Adipose tissue (tissue), 3 donors: ENCODE measurements around the gene COL27A1. TPM values are rescaled to one million over a fixed set of nuclear protein-coding genes. Genes with fewer than 3 reads are reported as not detected.

ENCODE experiments used
- H3K27ac ChIP-seq: one replicate; pipeline ENCODE4 v1.5.1; 2013; ENCODE audit warnings: low read depth, low read length
- WGBS, 3 donors: extraction: QIAGEN DNeasy Blood & Tissue Kit; methylation state at CpG; one replicate each; pipeline ENCODE4 v1.1.7; 2013; 5-methylcytosine and 5-hydroxymethylcytosine counted together
- polyA plus RNA-seq, 3 donors: library from polyadenylated mRNA; stranded (reverse); fragments of 200-250 nt; gene quantifications; one replicate each; pipeline ENCODE4 v1.2.3, GENCODE V29; 2013
- donor health status: healthy with polysubstance abuse.
- donor health status: Bipolar disorder and iron deficiency.
- donor health status: healthy.

Gene COL27A1
- polyA plus RNA-seq, 3 donors = 9.3 to 20.6 (median 14.2) TPM

DNA sequence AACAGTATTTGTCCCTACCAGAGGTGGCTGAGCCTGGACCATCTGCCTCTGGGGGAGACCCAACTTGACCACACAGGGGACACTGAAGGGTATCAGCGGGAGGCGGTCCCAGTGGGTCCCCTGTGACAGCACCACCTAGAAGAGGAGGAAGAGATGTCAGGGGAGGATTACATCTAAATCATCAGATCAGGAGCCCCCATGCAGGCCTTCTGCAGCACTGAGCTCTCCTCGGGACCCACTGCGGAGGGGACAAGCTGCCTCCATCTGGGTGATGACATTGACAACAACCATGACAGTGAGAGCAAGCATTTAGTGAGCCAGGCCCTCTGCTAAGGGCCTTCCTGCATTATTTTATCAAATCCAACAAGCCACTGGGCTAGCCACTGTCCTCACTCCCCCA is 186.7 kb downstream of the COL27A1 start:
- no peak overlapping the region for H3K27ac ChIP-seq
- WGBS, 3 donors = 94 to 96% (median 95%) methylated on average over 4 of the region's 4 CpGs

DNA sequence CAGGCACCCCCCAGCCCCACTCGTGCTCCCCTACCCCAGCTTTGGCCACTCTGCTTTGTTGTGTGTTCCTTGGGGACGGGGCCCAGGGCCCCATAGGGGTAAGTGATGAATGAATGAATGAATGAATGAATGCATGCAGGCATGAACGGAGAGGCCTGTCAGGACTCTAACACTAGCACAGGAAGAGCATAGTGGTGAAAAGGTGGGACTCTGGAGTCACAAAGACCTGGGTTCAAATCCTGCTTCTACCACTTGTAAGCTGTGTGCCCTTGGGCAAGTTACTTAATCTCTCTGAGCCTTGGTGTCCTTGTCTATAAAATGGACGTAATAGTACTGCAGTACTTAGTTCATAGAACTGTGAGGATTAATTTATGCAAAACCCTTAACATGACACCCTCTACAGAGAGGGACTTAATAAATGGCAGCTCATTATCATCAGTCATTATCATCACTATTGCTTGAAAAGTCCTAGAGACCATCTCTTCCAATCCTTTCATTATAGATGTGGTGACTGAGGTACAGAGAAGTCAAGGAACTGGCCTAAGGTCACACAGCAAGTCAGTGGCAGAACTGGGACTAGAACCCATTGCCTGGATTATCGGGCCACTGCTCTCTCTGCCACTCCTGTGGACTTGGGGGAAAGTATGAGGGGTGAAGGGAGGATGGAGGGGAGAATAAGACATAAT is 187.6 kb downstream of the COL27A1 start:
- no peak overlapping the region for H3K27ac ChIP-seq

DNA sequence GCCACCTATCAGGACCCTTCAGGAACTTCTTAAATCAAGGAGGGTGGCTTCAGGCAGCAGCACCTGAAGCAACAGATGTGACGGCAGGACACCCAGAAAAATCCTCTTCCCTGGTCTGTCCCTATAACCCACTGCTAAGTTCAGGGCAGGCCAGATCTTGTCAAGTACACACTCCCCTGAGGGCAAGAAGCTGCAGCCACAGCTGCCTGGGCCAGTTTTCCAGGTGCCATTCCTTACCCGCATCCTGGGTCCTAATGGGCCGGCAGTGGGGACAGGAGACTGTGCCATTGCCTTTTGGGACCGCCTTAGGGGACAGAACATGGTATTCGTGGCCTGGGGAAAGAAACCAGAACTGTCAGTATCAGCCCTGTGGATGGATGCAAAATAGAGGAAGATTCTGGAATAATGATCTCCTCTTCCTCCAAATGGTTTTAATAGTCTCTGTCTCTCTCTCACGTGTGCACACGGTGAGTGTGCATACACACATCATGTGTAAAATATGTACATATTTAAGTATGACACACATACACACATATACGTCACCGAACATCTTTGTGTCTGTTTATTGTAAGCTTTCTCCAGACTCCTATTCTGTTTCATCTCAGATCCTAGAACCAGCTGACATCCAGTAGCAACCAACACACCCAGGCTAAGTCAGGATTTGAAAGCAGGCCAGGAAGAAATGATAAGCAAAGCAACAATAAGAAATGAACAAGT is 188.3 kb downstream of the COL27A1 start:
- H3K27ac ChIP-seq = no peak overlapping the region
- 89 to 92% (median 89%) methylated on average over 9 of the region's 9 CpGs for WGBS, 3 donors

More for the DNA sequence above, 187.6 kb downstream of the COL27A1 start:
- 88 to 91% (median 90%) methylated on average over 5 of the region's 5 CpGs for WGBS, 3 donors

DNA sequence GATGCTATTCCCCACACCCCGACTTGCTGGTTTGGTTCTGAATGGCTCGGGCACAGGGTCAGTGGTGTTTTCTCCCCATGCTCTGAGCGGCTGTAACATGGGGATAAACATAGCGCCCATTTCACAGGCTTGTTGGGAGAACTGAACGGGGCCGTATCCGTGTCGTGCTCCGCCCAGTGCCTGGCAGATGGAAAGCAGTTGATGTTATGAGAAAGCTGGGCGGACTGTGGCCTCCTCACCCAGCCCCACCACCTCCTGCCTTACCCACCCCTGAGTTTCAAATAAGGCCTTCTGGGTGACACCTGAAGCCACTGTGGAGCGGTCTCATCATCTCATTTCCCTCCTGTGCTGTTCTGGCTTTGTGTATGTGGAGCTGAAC is 188.8 kb downstream of the COL27A1 start:
- 88 to 95% (median 90%) methylated on average over 11 of the region's 11 CpGs for WGBS, 3 donors

DNA sequence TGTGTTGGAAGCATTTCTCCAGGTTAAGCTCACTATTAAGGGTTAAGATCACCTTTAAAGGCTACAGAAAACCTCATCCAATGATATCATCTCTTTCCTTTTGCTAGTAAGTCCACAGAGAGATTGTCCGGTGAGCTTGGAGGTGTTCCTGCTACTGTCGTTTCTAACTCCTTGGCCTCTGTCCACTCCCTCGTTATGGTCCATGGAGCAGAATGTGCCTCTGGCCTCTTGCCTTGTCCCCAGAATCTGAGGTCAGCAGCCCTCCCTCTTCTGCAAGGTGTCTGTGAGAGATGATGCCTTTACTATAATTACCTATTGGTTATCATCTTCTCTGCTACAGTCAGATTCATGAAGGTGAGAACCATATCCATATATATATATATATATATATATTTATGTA is 189.4 kb downstream of the COL27A1 start:
- no peak overlapping the region for H3K27ac ChIP-seq
- 65 to 85% (median 70%) methylated on average over 3 of the region's 3 CpGs for WGBS, 3 donors

More for the DNA sequence above, 188.8 kb downstream of the COL27A1 start:
- no peak overlapping the region for H3K27ac ChIP-seq

DNA sequence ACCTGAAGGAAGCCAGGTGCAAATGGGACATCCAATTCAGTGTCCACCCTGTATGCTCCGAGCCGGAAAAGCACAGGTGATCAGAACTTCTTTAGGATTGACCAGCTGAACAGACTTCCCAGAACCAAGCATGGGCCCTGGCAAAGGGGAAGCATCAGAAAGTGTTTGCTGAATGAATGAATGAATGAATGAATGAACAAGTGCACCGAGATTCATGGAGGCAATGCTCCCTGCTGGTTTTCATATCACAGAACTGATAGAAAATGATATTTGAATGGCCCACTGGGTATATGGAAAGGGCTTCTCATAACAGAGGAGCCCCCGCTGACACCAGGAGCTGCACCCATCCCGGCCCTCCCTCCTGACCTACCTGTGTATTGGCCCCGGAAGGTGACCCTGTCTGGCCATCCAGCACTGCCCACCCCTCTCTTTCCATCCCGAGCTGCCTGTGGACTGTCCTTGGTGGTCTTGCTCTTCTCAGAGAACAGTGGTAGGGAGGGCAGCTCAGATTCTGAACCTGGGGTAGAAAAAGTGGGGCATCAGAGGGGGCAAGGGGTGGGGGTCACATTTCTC is 190.2 kb downstream of the COL27A1 start:
- no peak overlapping the region for H3K27ac ChIP-seq
- WGBS, 3 donors = 88 to 93% (median 89%) methylated on average over 7 of the region's 7 CpGs

DNA sequence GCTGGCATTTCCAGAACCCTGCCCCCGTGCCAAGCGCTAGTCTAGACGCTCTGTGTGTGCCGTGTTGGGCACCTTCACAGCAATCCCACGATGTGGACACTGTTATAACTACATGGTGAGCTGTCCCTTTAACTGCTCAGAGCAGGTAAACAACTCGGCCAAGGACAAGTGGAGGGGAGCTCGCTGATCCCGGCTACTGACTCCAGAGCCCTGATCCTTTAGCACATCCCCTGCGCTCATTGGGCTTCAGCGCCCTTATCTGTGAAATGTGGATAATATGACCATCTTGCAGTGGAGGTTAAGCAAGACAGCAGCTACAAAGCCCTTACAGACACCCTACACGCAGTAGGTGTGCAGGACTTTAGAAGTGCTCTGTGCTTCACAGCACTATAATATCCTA is 190.8 kb downstream of the COL27A1 start:
- WGBS, 3 donors = 71 to 93% (median 88%) methylated on average over 11 of the region's 11 CpGs
- no peak overlapping the region for H3K27ac ChIP-seq

DNA sequence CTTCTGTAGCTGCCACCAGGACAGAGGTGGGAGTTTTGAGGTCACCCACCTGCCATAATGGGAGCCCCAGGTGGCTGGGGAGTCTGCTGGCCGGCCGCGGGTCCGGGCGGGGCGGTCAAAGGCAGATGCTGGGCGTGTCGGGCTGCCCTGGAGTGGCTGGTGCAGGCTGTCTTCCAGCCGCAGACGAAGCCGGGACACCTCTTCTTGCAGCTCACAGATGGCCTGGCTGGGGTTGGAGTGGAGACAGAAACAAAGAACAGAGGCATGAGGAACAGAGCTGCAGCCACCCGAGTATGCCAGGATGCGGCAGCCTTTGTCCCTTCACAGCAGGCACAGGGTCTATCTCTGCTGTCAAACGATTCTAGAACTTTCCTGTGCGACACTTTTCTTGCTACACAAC is 192.3 kb downstream of the COL27A1 start:
- no peak overlapping the region for H3K27ac ChIP-seq
- WGBS, 3 donors = 89 to 92% (median 91%) methylated on average over 15 of the region's 15 CpGs

DNA sequence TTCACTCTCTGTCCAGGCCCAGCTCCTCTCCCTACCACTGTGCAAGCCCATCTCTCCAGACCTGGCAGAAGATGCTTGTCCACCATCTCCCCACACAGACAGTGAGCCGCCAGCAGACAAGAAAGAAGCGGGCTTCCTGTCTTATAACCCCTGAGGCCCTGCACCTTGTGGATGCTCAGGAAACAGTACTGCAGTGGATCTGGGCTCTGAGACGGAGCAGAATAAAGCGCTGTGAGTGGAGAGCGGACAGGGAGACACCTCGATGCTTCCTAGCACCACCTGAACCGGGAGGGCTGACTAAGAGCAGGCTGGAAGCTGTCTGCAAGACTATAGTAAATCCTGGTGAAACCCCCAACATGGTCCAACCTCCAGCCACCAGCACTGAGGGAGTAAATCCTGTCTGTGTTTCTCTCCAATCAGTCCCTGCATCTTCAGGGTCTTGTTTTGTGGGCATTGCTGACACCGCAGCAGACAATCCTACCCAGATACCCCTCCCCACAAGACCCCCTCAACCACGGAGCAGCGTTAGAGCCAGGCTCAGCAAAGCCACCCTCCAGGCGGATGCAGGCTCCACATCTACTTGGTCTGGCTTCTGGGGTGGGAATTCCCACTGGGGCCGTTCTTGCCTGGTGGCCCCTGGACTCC is 193.0 kb downstream of the COL27A1 start:
- 79 to 88% (median 85%) methylated on average over 12 of the region's 12 CpGs for WGBS, 3 donors
- no peak overlapping the region for H3K27ac ChIP-seq

DNA sequence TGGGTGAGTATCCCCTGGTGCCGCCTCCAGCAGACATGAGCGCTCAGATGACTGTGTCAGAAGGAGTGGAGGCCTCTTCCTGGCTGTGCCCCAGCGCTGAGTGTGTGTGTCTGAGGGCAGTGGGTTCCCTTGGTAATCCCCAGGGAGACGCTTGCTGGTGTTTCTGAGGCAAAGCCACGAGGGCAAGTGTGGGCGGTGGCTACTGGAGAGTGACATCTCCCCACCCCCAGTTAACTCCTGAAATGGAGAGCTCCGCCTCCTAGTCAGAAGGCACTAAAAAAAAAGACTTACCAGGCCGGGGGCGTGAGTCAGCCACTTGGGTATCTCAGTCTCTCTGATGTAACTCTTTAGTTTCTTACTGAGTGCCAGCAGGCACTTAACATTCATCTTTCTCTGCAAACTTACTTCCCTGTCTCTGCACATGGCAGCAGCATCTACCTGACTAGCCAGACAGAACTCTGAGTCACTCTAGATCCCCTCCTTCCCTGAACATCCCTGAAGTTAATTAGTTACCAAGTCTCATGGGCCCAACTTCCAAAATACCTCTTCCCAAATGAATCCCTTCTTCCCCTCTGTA is 193.7 kb downstream of the COL27A1 start:
- 32 to 60% (median 40%) methylated on average over 9 of the region's 9 CpGs for WGBS, 3 donors
- no peak overlapping the region for H3K27ac ChIP-seq

DNA sequence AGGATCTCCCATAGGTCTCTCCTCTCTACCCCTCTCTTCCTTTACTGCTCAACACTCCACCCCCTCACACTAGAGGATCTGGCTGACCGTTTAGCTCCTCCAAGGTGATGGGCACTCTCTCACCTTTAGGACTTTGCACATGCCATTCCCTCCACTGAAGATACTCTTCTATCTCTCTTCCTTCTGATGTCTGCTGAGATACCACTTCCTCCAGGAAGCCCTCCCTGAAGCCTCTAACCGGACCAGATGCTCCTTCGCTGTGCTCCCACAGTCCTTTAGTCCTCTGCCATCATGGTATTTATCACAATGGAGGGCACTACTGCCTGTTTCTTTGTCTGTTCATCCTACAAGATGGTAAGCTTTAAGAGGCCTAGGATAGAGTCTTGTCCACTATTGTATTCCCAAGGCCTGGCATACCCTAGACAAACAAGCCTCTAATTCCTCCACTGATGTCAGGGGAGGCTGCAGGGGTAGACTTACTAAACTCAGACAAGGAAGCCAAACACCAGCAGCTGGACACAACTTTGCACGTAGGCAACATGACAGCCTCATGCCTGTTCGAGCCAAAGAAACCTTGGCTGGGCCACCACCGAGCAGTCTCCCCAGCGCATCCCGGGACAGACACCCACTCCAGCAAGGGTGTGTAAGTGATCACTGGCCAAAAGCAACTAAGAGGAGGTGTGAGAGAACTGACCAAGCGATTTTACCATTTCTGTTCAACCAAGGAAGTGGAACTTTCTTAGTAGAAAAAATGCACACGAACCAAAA is 194.6 kb downstream of the COL27A1 start:
- H3K27ac ChIP-seq = no peak overlapping the region
- 77 to 84% (median 82%) methylated on average over 10 of the region's 10 CpGs for WGBS, 3 donors

DNA sequence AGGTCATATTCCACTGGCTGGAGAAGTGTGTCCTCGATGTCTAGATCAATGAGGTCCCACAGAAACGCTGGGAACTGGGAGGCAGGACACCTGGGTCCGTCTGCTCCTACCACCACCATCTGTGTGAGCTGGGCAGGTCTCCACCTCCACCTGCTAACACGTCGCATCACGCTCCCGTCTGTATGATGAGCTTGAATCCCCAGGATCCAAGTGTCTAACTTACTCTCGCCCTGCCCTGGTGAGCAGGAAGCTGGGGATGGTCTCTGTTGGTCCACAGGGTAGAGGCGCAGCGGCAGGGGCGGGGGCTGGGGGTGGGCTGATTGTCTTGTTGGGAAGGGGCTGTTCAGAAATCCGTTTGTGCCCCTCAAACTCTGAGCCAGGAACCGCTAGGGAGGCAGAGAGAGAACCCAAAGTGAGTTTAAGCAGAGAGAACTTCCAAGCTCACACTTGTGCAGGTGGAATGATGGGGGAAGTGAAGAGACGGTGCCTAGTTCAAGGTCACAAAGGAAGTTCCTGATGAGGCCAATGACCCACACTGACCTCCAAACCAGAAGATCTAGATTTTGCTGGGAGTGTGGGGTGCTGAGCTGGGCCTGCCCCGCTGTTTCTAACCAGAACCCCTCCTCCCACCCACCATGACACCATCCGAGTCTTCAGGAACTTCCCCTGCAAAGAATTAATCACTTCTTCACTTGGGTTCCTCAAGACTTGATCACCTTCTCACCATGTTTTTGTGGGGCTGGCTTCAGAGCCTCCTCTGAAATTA is 195.5 kb downstream of the COL27A1 start:
- 88 to 95% (median 90%) methylated on average over 16 of the region's 16 CpGs for whole genome bisulfite sequencing, 3 donors
- H3K27ac ChIP-seq = no peak overlapping the region

DNA sequence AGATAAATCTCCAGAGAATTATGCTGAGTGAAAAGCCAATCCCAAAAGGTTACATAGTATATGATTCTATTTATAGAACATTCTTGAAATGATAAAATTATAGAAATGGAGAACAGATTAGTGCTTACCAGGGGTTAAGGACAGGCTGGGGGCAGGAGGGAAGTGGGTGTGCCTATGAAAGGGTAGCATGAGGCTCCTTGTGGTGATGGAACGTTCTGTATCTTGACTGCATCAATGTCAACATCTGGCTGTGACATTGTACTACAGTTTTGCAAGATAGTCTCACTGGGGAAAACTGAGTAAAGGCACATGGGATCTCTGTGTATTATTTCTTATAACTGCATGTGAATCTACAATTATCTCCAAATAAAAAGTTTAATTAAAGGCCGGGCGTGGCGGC is 196.6 kb downstream of the COL27A1 start:
- WGBS, 3 donors = 78 to 87% (median 78%) methylated on average over 4 of the region's 4 CpGs
- H3K27ac ChIP-seq = no peak overlapping the region

DNA sequence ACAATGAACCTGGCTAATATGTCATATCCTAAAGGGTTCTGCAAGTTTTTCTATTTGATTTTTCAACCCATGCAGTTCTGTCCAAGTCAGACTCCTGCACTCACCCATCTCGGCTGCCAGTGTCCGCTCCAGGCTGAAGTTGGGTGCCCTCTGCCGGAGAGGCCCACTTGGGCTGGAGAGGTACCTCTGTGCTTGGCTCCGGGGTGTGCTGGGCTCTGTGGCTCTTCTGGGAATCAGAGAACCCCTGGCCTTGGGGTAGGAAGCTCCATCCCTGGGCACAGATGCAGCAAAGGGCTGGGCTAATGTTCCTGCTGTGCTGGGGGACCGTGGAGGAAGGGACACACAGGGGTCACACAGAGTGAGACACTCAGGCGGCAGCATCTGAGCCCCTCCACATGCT is 200.5 kb downstream of the COL27A1 start:
- H3K27ac ChIP-seq = no peak overlapping the region
- WGBS, 3 donors = 89 to 96% (median 95%) methylated on average over 6 of the region's 6 CpGs

DNA sequence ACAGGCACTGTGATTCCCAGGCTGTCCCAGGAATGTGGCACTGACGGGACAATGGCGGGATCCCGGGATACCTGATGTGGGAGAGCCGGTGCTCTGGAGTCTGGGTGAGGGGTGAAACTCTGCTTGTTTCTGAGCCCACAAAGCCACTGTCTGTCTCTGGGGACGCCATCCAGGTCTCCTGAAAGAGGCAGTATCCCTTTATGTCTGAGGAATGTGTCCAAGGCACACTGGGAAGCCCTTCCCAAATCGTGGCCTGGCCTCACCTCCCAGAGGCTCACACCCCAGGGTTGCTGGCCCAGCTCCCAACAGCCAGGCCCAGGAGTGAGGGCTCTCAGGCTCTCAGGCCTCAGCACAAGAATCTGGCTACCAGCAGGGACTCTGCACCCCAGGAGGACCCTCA is 201.5 kb downstream of the COL27A1 start:
- no peak overlapping the region for H3K27ac ChIP-seq
- WGBS, 3 donors = 80 to 86% (median 85%) methylated on average over 6 of the region's 6 CpGs

DNA sequence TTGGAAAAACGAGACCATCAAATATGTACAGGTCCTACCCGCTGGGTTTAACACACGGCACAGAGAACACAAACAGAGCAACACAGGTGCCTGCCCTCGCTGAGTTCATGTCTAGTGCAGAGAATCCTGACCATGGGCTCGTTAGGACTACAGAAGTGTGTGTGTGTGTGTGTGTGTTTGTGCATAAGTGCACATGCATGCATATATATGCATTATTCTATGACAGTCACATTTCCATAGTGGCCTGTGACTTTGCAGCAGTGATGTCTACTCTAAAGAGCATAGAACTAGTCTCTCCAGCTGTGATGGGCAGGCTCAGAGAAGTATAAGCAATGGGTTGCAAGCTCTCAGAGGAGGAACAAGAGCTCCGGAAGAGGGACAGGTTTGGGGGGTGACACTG is 202.0 kb downstream of the COL27A1 start:
- WGBS, 3 donors = 89 to 96% (median 92%) methylated on average over 6 of the region's 6 CpGs
- H3K27ac ChIP-seq = no peak overlapping the region

DNA sequence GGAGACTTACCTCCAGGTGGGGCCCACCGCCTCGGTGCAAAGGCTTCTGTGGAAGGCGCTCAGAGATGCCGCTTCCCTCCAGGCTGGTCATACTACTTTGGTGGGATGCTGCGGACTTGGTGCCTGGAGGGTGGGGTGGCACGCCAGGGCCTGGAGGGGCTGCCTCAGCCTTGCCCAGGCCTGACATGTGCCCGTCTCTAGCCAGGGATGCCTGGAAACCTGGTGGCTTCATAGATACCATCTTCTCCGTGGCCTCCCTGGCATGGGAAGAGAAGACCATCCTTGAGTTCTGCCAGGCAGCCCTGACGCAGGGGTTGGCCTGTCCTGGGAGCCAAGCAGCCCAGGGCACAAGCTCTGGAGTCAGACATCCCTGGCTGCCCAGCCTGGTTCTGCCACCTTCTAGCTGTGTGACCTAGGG is 202.6 kb downstream of the COL27A1 start:
- no peak overlapping the region for H3K27ac ChIP-seq
- 92 to 99% (median 98%) methylated on average over 9 of the region's 9 CpGs for WGBS, 3 donors
